Left hindlimb (tissue), 1 donor: ENCODE data around the gene ADGRD1.

Experiments used
- DNase-seq: peaks from one replicate; pipeline ENCODE4 v3.0.0-alpha.2; 2018

ADGRD1 gene

DNA sequence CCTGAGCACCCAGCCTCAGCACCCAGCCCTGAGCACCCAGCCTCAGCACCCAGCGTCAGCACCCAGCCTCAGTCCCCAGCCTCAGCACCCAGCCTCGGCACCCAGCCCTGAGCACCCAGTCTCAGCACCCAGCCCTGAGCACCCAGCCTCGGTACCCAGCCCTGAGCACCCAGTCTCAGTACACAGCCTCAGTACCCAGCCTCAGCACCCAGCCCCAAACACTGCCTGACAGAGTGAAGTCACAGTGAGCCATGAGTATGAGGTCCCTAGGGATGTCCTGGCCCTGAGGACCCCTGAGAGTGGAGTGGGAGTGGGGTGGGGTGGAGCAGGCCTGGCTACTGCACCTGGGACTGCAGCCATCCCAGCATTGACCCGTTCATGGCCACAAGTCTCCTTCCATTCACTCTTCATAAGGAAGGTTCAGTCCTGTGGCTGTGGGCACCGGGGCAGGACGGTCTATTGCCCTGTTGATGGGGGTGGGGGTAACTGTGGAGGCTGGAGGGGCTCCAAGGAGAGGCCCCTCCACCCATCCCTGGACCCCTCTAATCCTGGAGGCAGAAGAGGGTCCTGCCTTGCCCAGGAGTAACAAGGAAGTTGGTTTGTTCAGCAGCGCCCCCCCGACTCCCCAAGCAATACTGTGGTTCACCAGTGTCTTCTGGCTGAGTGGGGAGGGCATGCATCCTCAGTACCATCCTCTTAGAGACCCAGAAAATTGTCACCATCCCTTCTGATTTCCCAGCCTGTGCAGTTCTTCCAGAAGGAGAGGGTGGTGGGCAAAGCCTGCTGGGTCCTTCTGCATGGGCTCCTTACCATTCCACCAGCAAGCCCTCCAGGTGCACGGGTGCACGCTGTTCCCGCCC lies 140.5 kb downstream of the ADGRD1 start:
- no peak for DNase-seq

DNA sequence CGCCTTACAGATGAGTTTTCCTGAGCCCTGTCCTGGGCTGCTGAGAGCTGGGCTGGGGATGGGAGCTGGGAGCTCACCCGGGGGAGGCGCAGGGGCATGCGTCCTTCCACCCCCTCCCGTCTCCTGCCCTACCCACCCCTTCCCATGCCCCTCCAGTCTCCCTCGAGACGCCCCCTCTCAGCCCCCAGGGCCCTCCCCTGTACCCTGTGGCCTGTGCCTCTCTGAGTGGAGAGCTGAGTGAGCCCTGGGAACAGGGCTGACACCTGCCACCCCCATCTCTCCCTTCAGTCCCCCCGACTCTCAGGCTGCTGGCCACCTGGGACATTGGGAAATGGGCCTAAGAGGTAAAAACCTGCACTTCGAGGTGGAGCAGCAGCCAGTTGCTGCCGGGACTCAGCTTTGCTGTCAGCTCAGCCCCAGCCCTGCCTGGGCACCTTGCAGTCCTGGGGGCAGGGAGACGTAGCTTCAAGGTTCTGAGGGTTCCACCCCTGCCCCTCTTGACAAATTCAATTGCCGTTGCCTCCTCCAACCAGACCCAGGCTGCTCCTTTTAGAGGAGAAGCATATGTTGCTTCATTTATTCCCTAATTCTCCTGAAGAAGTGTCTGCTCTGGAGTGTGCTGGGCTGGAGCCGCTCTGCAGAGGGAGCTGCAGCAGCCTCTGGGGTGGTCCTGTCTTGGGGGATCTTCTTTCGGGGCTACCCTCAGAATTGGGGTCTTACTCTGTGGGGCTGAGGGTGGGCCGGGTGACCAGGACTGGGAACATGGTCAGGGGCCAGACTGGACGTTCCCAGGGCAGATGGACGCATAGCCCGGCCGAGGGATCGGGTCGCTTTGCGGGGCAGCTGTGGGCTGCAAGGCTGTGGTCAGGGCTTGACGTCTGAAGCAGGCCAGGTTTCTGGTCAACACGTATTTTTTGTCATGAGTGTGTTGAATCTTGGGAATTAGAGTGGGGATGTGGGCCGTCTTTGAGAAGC lies 141.4 kb downstream of the ADGRD1 start:
- DNase-seq: no peak

DNA sequence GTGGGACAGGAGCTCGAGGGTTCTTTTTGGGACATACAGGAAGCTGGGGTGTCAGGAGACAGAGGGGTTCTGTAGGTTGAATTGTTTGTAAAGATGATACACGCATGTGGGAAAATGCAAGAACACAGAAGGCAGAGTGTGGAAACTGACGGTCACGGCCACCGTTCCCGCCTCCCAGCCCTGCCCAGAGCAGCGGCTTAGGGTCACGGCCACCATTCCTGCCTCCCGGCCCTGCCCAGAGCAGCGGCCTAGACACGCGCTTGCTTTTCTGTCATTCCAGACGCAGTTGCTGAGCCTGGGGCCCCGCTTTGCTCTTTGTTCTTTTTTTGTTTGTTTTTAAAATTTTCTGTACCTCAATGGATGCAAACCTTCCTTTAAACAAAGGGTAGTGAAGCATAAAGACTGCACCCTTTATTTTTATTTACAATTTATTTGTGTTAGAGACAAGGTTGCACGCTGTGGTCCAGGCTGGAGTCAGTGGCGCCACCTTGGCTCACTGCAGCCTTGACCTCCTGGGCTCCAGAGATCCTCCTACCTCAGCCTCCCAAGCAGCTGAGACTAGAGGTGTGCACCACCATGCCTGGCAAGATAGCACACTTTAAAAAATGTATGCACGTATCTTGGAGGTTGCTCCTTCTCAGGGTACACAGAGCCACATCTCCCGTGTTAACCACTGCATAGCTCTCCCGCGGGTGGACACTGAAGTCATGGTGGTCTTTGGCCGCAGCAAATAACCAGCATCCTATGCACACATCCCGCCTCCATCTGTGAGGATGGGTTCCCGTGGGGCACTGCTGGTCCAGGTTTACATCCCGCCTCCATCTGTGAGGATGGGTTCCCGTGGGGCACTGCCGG lies 142.3 kb downstream of the ADGRD1 start:
- peak; percentile 15 for DNase-seq

DNA sequence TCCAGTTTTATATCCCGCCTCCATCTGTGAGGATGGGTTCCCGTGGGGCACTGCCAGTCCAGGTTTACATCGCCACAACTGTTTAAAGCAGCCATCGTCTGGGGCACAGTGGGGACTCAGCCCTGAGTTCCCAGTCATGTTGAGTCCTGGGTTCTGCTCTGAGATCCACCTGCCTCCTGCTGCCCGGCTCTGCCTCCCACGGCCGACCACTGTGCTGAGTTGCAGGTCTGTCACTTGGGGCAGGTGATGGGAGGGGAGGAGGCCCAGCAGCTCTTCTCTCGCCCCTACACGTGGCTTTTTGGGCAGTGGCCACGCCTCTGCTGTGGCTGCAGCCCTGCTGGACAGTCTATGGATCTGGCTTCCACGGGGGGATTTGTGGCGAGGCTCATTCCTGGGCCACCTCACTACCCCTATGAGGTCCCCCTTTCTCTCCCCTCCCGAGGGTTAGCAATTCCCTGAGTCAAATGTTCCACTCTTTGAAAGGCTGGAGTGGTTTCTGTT lies 143.0 kb downstream of the ADGRD1 start:
- no peak for DNase-seq

DNA sequence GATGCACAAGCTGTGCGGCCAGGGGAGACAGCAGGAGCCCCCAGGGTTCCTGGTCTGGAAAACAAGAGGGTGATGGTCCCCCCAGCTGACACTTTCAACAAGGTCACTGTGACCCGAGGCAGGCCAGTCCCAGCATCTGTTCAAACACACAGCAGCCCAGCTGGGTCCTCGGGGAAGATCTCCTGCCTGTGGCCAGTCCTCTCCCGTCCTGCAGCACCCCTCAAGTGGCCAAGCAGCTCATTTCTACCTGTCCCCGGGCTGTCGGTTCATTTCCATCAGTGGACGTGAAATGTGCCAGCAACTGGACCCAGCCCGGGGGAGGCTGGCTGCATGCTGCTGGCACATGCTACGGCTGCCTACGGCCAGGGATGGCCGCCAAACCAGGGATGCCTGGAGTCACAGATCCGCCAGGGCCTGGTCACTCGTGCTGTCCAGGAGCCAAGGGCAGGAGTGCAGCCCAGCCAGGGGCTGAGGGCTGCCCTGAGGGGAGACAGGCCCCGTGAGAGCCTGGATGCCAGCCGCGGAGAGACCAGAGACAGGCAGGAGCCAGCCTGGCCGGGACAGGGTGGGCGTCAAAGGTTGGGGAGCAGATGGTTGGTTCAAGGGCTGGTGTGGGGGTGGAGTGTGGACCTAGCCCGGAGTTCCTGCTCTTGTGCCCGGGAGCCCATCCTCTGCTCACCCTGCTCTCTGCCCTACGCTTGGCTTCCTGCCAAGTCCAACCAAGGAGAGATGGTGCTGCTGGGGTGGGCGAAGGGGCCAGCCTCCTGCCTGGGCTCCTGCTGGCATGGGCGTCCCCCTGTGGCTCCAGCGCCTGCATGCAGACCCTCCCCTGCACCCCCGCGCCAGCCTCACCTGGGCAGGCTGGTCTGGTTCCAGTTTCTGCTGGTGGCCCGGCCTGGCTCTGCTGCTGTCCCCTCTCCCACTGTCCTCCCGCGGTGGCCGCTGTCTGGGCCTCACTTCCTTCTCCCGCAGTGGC lies 143.8 kb downstream of the ADGRD1 start:
- peak; percentile 24 for DNase-seq

DNA sequence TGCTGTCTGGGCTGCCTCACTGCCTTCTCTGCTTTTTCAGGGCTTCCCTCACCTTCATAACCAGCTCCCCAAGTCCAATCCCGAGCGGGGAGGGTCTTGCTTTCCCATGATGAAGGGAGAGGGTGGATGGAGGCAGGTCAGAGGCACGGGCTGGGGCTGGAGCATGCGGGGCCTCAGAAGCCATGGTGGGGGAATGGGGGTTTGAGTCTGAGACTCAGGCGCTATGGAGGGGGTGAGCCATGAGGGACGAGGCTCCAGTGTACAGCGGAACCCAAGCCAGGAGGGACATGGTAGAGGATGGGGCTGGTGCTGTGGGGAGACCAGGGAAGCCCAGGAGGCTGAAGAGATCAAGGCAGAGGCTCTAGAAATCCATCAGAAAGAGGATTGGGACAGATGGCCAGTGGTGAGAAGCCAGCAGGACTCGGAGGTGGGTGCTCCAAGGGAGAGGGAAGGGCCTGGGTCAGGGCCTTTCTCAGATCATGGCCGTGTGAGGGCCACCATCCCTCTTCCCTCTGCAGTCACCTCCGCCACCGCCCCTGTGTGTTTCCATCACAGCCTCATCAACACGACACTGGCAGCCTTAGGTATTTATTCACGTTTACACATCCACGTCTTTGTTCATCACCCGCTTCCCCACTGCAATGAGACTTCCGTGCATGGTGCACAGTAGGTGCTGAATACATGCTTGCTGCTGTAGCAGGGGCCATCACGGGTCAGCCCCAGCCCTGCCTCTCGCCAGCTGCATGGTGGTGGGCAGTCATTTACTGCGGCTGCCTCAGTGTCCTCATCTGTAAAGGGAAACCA lies 144.7 kb downstream of the ADGRD1 start:
- peak; percentile 20 for DNase-seq

DNA sequence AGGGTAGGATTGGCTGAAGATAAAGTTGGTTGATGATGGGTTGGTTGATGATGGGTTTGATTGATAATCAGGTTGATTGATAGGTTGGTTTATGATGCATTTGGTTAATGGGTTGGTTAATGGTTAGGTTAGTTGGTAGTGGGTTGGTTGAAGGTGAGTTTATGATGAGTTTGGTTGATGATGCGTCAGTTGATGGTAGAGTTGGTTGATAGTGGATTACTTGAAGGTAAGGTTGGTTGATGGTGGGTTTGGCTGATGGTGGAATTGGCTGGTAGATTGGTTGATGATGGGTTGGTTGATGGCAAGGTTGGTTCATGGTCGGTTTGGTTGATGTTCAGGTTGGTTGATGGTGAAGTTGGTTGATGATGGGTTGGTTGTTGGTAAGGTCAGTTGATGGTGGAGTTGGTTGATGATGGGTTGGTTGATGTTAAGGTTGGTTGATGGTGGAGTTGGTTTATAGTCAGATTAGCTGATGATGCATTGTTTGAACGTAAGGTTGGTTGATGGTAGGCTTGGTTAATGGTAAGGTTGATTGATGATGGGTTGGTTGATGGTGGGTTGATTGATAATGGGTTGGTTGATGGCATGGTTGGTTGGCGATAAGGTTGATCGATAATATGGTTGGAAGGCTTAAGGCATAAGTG lies 146.4 kb downstream of the ADGRD1 start:
- peak; percentile 8 for DNase-seq

DNA sequence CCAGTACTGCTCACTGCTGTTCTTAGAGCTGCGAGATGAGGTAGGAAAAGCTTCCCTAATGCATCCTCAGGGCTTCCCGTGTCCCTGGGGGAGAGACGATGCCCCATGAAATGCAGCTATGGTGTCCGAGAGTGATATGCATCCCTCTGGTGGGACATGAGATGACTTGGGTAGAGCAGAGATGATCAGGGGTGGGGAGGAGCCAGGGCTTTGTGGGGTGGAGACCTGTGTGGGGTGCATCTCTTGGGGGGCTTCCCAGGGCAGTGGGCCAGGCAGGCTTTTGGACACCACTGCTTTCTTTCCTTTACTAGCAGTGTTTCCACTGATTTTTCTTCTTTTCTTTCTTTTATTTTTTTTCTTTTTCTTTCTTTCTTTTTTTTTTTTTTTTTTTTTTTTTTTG lies 147.3 kb downstream of the ADGRD1 start:
- no peak for DNase-seq

DNA sequence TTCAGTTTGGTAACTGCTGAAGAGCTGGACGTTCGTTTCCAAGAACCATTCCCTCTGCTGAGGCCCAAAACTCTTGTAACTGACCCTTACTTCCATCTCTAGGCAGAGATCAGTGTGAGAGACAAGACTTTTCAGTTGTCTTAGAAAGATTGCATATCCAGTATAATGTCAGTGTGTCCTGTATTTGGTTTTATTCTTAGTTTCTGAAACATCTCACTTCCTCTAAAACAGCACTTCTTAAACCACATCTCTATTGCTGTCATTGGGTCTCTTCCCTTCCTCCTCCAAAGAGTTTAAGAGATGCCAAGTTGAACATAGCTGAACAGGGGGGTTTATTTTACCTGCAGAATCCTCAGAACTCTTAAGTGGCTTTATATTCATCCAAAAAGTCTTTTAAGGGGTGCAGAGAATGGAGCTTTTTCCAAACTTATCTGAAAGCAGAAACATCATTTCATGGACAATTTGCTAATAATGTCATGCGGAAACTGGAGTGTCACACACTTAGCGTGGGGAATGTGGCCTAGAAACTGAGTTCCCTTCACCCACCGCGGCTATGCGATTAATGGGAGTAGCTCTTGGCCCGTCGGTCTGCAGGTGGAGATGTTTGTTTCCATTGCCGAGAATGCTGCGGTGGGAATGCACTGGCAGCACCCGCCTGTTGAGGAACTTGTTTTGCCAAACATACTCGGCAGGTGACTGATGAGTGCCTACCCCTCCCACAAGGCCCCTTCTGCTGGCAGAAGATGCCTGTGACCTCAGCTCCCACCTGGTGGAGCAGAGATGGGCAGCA lies 148.2 kb downstream of the ADGRD1 start:
- no peak for DNase-seq

DNA sequence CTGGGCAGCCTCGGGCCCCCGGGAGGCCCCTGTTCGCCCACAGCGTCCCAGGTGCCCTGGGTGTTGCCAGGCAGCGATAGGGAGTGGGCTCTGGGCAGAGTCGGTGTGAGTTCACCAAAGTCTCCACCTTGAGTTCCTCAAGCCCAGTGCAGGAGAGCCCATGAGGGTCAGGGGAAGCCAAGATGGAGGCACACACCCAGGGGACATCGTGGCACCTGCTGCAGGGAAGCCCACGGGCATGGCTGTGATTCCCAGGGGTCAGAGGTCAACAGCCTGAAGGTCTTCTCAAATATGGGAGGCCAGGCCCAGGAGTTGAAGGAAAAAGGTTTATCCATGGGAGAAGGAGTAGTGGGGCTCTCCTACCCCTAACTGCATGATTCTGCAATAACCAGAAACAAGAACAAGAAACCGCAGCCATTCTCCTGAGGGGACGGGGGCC lies 148.8 kb downstream of the ADGRD1 start:
- no peak for DNase-seq

DNA sequence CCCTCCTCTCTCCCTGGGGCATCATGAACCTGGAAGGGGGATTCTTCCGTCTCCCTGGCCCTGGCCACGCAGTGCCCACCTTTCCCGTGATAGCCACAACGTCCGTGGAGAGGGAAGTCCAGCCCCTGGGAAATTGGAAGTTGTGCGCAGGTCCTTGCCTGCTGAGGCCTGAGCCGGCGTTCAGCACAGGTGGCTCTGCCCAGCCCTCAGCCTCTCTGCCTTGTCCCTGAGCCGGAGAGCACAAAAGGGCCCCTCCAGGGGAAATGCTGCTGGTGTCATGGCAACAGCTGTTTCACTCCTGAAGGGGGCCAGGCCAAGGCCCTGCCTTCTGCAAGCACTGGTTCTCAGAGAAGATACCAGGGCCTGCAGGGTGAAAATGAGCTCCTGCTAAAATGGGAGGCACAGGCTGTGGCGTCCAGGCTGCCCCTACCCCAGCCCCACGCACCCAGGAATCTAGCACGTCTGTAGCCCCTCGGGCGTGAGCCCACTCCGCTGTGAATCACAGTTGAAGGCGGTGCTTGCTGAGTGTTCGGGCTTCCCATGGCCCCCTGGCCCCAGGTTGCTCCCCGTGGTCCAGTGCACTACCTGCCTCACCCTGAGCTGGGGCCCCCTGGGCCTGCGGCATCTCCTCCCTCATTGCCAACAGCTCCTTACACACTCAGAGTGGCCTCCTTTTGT lies 149.4 kb downstream of the ADGRD1 start:
- DNase-seq: no peak

DNA sequence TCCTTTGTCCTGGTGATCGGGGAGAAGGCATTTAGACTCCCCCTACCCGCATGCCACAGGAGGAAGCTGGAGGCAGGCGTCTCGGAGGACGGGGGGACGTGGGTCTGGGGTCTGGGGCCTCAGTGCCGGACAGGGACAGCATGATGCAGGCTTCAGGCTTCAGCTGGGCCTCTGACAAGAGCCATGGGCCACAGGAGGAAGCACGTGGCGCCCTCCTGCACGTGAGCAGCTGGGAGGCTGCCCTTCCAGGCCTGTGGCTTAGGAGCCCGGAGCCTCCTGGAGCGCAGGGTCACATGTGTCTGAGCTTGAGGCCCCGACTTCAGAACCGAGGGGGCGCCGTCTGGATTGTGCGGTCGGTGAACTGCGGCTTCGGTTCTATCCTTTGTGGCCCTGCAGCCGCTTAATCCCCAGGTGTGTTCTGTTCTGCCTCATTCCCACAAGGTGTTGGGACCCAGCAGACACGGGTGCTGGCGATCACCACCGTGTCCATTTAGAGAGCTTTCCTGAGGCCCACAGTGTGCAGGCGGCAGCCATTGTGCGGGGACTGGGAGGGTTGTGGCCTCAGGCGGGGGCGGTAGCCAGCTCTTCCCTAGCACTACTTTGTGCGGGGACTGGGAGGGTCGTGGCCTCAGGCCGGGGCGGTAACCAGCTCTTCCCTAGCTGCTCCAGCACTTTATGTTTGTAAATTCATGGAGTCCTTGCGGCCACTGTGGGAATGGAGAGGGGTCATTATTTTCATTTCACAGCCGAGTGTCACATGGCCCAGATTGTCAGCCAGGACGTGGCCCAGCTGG lies 150.2 kb downstream of the ADGRD1 start:
- DNase-seq: no peak

DNA sequence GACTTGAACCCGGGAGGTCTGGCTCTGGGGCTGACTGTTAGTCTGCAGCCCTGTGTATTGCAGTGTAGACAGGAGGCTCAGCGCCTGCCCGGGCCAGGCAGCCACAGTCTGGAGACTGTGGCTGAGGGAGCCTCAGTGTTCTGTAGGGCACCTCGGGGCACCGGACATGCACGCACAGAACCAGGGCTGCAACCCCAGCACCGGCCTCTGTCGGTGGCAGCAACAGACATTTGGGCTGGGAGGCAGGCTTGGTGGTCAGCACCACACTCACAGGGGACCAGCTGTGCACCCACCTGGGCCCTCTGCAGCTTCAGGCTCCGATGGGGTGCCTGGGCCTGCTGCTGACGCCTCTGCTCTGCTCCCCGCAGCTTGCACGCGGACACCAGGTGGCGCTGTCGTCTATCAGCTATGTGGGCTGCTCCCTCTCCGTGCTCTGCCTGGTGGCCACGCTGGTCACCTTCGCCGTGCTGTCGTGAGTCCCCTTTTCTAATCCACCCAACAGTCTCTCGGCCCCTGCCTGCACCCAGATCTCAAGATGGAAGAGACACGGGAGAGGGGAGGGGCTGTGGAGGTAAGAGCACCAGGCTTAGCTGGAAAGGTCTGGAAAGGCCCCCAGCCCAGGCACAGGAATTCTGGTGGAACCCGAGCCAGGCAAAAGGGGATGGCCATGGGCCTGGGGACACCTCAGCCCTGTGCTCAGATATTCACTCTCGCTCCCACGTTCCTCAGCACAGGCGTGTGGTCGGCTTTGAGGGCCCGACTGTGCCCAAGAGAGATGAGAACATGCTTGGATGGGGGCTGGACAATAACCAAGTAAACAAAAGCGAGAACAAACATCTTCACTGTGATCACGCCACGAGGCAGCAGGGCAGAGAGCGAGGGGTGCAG lies 151.0 kb downstream of the ADGRD1 start:
- peak; percentile 85 for DNase-seq

DNA sequence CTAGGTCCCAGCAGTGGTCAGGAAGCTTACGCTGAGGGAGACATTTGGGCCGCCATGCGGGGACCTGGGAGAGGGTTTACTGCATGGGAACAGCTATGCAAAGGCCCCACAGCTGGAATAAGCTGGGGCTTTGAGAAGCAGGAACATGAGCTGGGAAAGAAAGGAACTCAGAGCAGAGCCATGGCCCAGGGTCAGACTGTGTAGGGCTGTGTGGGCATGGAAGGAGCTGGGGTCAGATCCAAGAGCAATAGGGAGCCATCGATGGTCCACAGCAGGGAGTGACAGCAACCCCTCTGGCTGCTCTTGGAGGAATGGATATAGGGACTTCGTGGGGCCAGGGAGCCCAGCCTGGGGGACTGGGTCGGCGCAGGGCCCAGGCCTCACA lies 151.6 kb downstream of the ADGRD1 start:
- no peak for DNase-seq

DNA sequence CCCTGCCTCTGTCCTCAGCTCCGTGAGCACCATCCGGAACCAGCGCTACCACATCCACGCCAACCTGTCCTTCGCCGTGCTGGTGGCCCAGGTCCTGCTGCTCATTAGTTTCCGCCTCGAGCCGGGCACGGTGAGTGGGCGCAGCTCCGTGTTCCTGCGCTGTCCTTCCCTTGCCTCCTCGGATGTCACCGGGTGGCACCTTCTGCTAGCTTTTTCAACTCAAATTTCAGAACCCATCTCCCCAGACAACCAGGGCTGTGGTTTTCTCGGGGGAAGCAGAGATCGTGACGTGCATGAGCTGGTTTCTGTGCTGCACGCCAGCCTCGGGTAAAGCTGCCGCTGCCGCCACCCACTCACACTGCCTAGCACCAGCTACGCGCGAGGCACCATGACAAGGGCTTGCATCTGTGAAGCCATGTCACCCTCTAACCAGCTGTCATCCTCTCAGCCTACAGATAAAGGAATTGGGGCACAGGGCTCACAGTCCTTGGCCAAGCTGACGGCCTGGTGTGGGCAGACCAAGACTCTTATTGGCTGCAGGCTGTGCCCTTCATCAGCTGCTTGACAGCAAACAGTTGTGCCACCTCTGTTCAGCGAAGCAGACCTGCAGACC lies 152.1 kb downstream of the ADGRD1 start:
- DNase-seq: no peak

DNA sequence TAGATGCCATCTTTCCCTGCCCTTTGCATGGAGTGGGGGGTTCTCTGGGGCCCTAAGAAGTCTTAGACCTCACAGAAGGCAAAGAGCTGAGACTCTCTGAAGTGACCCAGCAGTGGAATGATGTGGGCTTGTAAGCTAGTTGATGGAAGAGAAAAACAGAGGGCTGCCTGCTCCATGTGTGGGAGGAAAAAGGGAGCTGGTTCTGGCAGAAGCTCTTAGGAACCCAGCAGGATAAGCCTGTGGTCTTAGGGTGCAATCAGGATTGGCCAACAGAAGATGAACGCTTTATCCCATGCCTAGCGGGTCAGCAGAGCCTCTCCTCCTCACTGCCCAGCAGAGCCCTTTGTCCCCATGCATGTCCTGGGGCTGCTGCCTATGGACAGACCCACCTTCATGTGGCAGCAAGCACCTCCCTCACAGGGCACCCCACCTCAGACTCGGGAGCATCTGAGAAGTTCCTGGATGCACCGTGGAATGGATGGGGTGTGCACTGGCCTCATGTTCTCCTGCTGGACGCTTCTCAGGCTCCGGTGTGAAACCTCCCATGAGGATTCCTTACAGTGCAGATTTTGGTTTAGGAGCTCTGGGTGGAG lies 152.7 kb downstream of the ADGRD1 start:
- DNase-seq: peak; percentile 6
